CD4-positive, alpha-beta T cell treated with Interleukin-17A for 4 hours (primary cell): ENCODE results near the gene GSG1L.

Experiments used
- DNase-seq: peaks from one replicate; pipeline ENCODE4 v3.0.0-alpha.2; 2020; ENCODE audit warnings: mixed read lengths

GSG1L gene

GRCh38 chr16:27932542-27933135, 130.9 kb downstream of the GSG1L start:
- no peak for DNase-seq

DNA sequence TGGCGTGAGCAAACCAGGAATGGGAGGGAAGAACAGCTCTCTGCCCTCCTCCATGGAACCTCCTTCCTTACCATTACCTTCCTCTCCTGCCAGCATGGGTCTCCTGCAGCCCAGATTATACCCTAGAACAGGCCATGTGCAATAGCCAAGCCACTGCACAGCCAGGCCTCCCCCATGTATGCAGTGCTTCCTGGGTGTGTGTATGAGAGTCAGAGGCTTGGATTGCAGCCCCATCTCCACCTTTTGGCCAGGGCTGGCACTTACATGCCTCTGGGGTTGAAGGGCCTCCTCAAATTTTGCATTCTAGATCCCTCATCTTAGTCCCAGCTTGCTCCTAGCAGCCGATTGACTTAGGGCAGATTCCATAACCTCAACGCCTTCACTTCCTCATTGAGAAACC, 133.7 kb downstream of the GSG1L start:
- DNase-seq = no peak

- no peak for DNase-seq
These were observed 135.0 kb downstream of the GSG1L start for GRCh38 chr16:27928542-27928941.

DNA sequence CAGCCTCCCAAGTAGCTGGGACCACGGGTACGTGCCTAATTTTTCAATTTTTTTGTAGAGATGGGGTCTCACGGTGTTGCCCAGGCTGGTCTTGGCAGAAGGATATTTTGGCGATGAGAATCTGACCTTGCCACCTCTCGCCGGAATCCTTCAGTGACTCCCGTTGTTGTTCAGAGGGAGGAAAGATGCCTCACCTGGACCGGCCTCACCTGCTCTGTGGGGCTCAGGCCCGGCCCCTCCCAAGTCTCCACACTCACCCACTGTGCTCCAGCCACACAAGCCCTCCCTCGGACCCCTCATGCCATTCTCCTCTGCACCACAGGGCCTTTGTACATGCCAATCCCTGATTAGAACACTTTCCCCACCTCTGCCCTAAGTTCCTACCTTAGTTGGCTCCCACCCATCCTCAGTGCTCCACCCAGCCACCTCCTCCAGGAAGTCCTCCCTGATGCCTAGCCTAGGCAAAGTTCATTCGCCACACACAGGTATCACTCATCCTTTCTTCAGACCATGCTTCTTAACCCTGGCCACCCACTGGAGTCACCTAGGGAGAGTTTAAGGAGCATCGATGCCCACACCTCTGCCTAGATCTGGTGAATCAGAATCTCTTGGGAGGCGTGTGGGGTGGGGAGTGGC, 136.1 kb downstream of the GSG1L start:
- DNase-seq = no peak

DNA sequence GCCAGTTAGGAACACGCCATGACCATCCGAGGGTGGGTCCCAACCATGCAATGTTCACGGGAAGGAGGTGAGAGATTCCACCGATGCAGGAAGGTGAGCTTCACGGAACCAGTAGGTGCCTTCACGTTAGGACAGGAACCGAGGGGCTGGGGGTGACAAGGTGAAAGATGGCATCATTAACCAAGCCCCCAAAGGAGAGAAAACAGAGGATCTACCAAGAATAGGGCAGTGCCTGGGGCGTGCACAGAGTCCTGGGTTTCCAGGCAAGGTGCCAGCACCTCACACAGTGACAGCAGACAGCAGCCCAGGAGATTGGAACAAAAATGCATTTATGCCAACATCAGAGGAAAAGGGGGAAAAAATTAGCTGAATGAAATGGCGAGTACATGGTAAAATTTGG, 137.9 kb downstream of the GSG1L start:
- DNase-seq = no peak

DNA sequence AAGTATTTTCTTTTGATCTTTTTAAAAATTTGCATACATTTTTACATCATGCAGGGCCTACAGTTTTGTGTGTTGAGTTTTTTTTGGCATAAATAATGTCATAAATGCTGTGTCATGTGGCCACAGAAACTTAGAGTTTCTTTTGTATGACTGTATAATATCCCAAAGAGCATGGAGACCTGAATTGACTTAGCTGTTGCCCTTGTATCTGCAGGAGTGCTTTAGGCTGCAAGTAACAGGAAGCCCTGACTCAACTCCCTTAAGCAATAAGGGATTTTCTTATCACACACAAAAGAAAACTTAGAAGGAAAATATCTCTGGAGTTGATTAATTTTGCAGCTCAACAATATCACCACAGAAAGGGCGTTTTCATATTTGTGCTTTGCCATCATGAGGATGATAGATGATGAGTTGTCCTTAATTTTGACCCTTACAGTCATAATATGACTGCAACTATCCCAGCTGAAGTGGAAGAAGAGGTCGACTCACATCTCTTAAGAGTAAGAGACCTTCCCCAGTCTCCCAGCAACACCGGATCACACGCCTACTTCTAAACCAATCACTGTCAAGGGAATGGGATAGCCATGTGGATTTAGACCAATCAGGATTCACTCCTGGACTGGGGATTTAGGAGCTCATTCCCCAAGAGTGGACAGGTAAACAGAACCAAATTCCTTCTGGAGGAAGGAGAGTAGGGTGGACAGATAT, 138.9 kb downstream of the GSG1L start:
- no peak for DNase-seq

GRCh38 chr16:27923751-27924150, 139.8 kb downstream of the GSG1L start:
- DNase-seq = no peak

DNA sequence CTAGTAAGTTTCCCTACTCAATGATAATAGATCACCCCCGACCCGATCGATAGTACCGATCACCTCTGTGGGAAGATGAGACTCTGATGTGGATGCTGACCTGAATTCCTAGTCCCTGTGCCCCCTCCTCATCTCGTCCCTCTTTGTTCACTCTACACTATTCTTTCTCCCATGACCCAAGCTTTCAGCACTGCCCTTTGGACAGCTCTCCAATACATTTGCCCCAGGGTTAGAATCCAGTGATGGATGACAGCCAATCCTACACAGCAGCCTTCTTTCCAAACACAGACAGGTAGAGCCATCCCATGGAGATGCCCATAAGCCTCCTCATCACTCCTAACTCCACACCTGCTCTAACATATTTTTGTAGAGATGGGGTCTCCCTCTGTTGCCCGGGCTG, 141.1 kb downstream of the GSG1L start:
- DNase-seq = no peak

DNA sequence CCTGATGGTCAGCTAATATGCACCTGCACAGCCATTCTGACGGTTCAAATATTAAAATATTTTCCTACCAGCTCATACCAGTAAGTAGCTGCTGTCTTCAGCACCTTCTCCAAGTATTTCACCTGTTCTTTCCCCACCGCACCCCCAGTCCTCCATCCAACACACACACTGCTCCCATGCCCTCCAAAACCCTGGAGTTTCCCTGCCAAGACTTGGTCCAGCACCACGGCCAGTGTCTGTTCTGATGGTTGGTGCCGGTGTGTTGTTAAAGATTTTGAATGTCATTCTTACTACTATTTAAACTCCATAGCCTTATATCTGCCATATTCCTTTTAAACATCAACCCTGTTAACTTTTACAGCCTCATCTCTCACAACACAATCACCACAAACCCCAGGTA, 142.4 kb downstream of the GSG1L start:
- no peak for DNase-seq

GRCh38 chr16:27920391-27920891, 143.1 kb downstream of the GSG1L start:
- DNase-seq = no peak

GRCh38 chr16:27918755-27919154, 144.8 kb downstream of the GSG1L start:
- no peak for DNase-seq

DNA sequence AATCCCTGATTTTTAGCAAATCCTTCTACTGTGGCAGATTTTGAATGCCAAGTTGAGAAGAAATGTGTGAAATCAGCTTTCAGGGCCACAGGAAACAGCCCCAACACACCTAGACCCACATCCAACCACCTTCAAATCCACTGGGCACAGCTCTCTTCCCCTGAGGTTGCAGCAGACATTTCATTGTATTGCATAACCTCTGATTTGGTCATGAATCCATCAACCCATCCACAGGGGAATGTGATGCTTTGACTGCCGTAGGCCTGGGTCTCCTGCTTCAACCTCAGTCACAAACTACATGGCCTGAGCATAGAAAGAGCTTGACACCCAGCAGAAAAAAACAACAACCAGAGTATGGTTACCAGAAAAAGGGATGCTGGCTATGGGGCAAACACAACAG, 145.6 kb downstream of the GSG1L start:
- DNase-seq = no peak

DNA sequence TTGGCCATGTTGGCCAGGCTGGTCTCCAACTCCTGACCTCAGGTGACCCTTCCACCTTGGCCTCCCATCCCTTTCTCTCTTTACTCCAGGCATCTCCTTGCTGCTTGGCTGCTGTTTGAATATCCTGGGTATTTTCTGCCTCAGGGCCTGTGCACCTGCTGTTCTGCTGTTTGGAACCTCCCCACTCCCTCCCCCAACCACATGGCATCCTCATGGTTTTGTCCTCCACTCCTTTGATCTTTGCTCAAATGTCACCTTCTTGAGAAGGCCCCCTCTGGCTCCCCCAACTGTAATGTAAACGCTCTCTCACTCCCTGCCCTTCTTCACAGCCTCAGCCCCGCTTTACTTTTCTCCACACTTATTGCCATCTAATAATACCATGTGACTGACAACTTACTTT, 152.0 kb downstream of the GSG1L start:
- DNase-seq = no peak

DNA sequence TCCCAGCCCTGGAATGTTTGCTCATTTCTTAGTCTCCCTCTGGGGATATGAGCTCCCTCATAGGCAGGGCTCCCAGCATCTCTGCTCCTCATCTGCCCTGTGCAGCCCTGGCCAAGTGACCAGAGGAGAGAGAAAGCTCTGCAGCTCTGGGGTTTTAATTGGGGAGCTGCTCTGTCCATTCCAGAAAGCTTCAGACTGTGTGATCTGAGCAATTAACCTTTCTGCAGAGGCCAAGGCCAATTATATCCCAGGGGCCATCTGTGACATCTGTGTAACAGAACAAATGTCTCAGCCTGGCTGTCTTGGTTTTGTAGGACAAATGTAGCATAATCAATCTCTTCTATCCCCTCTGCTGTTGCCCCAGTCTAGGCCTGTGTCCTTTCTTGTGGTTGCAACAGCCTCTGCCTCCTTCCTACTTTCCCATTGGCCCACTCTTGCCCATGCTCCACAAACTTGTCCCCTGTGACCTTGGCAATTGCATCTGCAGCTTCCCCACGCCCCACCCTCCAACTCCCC, 156.0 kb downstream of the GSG1L start:
- DNase-seq = no peak

DNA sequence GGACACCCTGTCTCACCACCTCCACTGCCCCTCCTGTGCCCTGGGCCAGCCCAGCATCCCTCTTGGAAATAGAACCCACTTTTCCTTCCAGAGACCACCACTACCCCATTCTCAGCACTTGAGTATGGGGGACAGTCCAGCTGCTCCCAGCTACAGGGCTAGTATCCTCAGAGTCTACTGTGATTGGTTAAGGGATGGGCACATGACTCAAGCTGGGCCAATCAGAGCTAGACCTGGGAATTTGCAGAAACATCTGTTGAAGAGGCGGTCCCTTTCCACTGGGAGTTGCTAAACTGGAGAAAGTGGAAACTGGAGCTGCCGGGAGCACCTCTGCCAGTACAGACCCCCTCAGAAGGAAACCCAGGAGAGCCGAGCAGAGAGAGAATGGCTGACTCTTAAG, 156.6 kb downstream of the GSG1L start:
- DNase-seq = no peak

GRCh38 chr16:27903046-27903655, 160.4 kb downstream of the GSG1L start:
- DNase-seq = no peak

DNA sequence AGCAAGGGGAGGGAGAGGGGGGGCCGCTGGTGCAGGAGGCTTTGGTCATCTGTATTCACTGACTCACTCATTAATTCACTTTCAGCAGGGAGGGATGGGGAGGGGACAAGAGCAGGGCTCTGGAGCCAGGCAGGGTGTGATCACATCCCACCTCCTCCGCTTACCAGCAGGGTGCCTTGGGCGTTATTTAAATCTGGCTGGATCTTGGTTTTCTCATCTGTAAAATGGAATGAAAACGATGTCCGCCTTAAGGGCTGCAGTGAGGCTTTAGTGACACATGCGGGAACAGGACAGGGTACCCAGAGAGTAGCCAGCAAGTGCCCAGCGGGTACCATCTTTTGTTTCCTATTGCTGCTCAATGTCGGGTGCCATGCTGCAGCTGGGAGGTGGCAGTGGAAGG, 161.0 kb downstream of the GSG1L start:
- no peak for DNase-seq

GRCh38 chr16:27901956-27902355, 161.6 kb downstream of the GSG1L start:
- no peak for DNase-seq

GRCh38 chr16:27899736-27900135, 163.8 kb downstream of the GSG1L start:
- DNase-seq = no peak

GRCh38 chr16:27894386-27894785, 169.1 kb downstream of the GSG1L start:
- DNase-seq = no peak

DNA sequence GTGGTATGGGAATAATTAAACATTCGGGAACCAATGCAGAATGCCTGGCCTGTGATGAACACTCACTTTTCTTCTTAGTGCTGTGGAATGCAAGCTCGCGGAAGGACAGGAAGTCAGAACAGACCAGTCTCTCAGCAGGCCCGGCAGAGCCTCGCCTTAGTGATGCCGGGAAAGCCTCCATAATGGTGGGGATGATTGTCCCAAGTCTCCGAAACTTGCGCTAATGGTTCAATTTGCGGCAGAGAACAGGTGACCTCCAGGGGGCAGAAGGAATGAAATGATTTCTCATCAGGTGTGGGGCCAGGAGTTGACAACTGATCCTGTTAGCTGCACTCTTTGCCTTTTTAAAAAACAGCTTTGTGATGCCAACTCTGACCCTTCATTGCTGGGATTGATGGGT, 170.6 kb downstream of the GSG1L start:
- no peak for DNase-seq

- no peak for DNase-seq
These were observed 172.6 kb downstream of the GSG1L start for GRCh38 chr16:27890866-27891265.

DNA sequence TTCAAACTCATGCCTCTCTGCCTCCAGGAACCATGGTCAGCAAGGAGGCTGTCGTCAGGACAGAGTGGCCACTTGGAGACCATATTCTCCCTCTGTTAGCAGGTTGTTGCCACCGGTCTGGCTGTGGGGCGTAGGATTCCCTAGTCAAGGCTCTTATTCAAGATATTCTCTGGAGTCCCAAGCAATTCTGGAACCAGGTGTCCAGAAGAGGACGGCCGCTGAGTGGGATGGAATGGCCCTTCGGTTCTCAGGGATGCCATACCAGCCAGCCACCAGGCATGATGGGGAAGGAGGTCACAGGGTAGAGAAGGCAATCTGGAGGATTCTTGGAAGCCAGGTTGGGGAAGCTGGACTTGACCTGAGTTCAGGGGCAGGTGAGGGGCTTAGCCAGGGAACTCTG, 173.5 kb downstream of the GSG1L start:
- DNase-seq = no peak

GRCh38 chr16:27883576-27883975, 179.9 kb downstream of the GSG1L start:
- no peak for DNase-seq
